GM18868 (cell line): ENCODE data around the gene EMC8.

Experiments
- ATAC-seq: cut with Tn5 transposase; IDR thresholded peaks from one replicate; pipeline ENCODE4 v1.9.1; 2021; ENCODE audit warnings: mild to moderate bottlenecking, moderate library complexity; ENCODE audit not compliant: unreplicated experiment

Gene EMC8

GRCh38 chr16:85785927-85786326 is 13.4 kb downstream of the EMC8 start:
- ATAC-seq: no peak

GRCh38 chr16:85784813-85785212 is 14.5 kb downstream of the EMC8 start:
- no peak for ATAC-seq

GRCh38 chr16:85783441-85783840 is 15.9 kb downstream of the EMC8 start:
- ATAC-seq: no peak

GRCh38 chr16:85782451-85782850 is 16.9 kb downstream of the EMC8 start:
- ATAC-seq: no peak

- ATAC-seq: no peak
Measured at GRCh38 chr16:85781695-85782370, 17.5 kb downstream of the EMC8 start.

- ATAC-seq: no peak
Measured at GRCh38 chr16:85781156-85781555, 18.2 kb downstream of the EMC8 start.

GRCh38 chr16:85780281-85780680 is 19.1 kb downstream of the EMC8 start:
- ATAC-seq: no peak

- ATAC-seq: no peak
Measured at GRCh38 chr16:85778873-85779272, 20.5 kb downstream of the EMC8 start.

GRCh38 chr16:85777583-85778310 is 21.6 kb downstream of the EMC8 start:
- no peak for ATAC-seq

- ATAC-seq: no peak
Measured at GRCh38 chr16:85774811-85775210, 24.5 kb downstream of the EMC8 start.

- ATAC-seq: no peak
Measured at GRCh38 chr16:85774136-85774535, 25.2 kb downstream of the EMC8 start.

GRCh38 chr16:85773044-85773443 is 26.3 kb downstream of the EMC8 start:
- no peak for ATAC-seq

- no peak for ATAC-seq
Measured at GRCh38 chr16:85770741-85771140, 28.6 kb downstream of the EMC8 start.

GRCh38 chr16:85768199-85768598 is 31.1 kb downstream of the EMC8 start:
- no peak for ATAC-seq

GRCh38 chr16:85767531-85767930 is 31.8 kb downstream of the EMC8 start:
- no peak for ATAC-seq

- no peak for ATAC-seq
Measured at GRCh38 chr16:85765767-85766166, 33.6 kb downstream of the EMC8 start.

GRCh38 chr16:85765211-85765610 is 34.1 kb downstream of the EMC8 start:
- ATAC-seq: no peak

- ATAC-seq: no peak
Measured at GRCh38 chr16:85763616-85764015, 35.7 kb downstream of the EMC8 start.

- ATAC-seq: no peak
Measured at GRCh38 chr16:85762970-85763369, 36.4 kb downstream of the EMC8 start.

GRCh38 chr16:85761861-85762260 is 37.5 kb downstream of the EMC8 start:
- no peak for ATAC-seq

- ATAC-seq: peak; percentile 25
Measured at GRCh38 chr16:85759631-85760419, 39.5 kb downstream of the EMC8 start.

GRCh38 chr16:85759136-85759535 is 40.2 kb downstream of the EMC8 start:
- ATAC-seq: no peak
